Measurements from ENCODE around the gene PHTF1.

PHTF1 gene

DNA sequence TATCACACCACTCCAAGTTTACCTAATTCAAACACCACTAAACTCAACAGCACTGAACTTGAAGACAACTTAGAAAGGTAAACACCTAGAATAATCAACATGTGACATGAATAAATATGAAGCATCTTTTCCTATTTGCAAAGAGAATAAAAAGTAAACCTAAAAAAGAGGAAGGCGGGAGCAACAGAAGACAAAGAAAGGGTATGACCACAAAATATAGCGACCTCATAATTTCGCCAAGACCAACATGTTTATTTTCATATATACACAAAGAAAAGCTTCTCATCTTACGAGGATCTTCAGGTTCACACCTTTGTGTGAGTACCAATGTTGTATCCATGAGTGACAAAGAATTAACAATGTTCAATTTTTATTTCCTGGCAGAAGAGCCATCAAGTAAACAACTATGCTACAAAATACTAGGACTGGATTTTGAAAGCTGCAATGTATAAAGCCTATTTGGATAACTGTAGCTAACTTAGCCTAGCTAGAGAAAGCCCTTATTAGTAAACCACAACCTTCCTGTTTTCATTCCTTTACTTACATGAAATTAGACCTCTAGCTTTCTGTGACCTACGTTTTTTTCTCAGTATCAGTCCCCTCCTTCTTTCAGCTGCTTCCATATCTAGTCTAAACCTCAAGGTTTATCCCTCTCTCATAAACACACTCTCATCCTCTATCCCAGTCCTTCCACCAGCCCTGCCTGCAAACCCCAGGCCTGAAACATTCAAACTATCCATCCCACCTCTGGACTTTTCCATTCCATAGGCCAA is 21.3 kb upstream of the PHTF1 start:
- ATAC-seq (ENCODE audit: low read depth) (no peak), DNase-seq (ENCODE audit: low spot score) (no peak)
- H3K36me3 ChIP-seq (ENCODE audit: low read depth) = peaks cover 17% of the 10 kb centered on the region
- TF ChIP-seq, protein P1, sequence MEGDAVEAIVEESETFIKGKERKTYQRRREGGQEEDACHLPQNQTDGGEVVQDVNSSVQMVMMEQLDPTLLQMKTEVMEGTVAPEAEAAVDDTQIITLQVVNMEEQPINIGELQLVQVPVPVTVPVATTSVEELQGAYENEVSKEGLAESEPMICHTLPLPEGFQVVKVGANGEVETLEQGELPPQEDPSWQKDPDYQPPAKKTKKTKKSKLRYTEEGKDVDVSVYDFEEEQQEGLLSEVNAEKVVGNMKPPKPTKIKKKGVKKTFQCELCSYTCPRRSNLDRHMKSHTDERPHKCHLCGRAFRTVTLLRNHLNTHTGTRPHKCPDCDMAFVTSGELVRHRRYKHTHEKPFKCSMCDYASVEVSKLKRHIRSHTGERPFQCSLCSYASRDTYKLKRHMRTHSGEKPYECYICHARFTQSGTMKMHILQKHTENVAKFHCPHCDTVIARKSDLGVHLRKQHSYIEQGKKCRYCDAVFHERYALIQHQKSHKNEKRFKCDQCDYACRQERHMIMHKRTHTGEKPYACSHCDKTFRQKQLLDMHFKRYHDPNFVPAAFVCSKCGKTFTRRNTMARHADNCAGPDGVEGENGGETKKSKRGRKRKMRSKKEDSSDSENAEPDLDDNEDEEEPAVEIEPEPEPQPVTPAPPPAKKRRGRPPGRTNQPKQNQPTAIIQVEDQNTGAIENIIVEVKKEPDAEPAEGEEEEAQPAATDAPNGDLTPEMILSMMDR (IDR thresholded peaks at IDR 0.05; ENCODE audit: poor library complexity, severe bottlenecking) = no peak
- H3K4me1 ChIP-seq (ENCODE audit: insufficient read depth, poor library complexity, severe bottlenecking) = peaks cover 5% of the 10 kb centered on the region
- no peaks in the 10 kb centered on the region for H3K9me3 ChIP-seq (ENCODE audit: severe bottlenecking)
- H3K27ac ChIP-seq (ENCODE audit: poor library complexity, severe bottlenecking) = no peak overlapping the region
- no peaks in the 10 kb centered on the region for H3K27me3 ChIP-seq (ENCODE audit: insufficient read depth, poor library complexity, severe bottlenecking)
- no peak overlapping the region for H3K4me3 ChIP-seq (ENCODE audit: severe bottlenecking)

DNA sequence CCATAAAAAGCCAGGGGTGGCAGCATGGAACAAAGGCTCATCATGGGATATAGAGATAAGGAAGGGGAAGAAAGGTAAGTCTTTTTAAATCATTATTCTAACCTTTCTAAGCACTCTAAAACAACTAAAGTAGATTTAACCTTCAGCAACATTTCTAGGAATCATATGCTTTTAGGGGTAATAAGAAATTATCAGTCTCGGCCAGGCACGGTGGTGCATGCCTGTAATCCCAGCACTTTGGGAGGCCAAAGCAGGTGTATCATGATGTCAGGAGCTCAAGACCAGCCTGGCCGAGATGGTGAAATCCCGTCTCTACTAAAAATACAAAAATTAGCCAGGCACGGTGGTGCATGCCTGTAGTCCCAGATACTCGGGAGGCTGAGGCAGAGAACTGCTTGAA is 20.3 kb upstream of the PHTF1 start:
- Histone ChIP-seq H3K9me3 (ENCODE audit: severe bottlenecking) (no peaks in the 10 kb centered on the region), H3K36me3 (ENCODE audit: low read depth) (peaks cover 18% of the 10 kb centered on the region), H3K27ac (ENCODE audit: poor library complexity, severe bottlenecking) (no peak overlapping the region), H3K4me1 (ENCODE audit: insufficient read depth, poor library complexity, severe bottlenecking) (peaks cover 5% of the 10 kb centered on the region), H3K27me3 (ENCODE audit: insufficient read depth, poor library complexity, severe bottlenecking) (no peaks in the 10 kb centered on the region), H3K4me3 (ENCODE audit: severe bottlenecking) (no peak overlapping the region)
- no peak for DNase-seq (ENCODE audit: low spot score)
- ATAC-seq (ENCODE audit: low read depth) = no peak
- TF ChIP-seq, protein P1 (IDR thresholded peaks at IDR 0.05; ENCODE audit: poor library complexity, severe bottlenecking) = no peak

DNA sequence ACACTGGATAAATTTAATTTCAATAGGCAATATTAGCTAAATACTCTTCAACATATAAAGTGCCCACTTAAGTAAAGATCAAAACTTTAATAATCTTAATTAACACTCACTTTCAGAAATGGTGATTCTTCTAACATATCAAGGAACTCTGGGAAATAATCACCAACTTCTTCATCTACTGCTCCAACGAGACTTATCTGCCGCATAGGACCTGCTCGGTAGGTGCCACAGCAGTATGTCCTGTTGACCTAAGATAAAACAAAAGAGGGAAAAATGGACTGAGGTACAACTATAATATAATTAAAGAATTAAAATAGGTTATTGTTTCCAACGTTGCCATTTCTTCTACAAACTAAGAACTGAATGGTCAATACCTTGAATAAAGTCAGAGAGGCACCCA is 18.3 kb upstream of the PHTF1 start:
- Histone ChIP-seq H3K4me1 (ENCODE audit: insufficient read depth, poor library complexity, severe bottlenecking) (no peaks in the 10 kb centered on the region), H3K27me3 (ENCODE audit: insufficient read depth, poor library complexity, severe bottlenecking) (no peaks in the 10 kb centered on the region), H3K36me3 (ENCODE audit: low read depth) (peaks cover 28% of the 10 kb centered on the region), H3K27ac (ENCODE audit: poor library complexity, severe bottlenecking) (no peak overlapping the region), H3K4me3 (ENCODE audit: severe bottlenecking) (no peak overlapping the region), H3K9me3 (ENCODE audit: severe bottlenecking) (no peaks in the 10 kb centered on the region)
- ATAC-seq (ENCODE audit: low read depth) = no peak
- TF ChIP-seq, protein P1 (IDR thresholded peaks at IDR 0.05; ENCODE audit: poor library complexity, severe bottlenecking) = no peak
- no peak for DNase-seq (ENCODE audit: low spot score)

DNA sequence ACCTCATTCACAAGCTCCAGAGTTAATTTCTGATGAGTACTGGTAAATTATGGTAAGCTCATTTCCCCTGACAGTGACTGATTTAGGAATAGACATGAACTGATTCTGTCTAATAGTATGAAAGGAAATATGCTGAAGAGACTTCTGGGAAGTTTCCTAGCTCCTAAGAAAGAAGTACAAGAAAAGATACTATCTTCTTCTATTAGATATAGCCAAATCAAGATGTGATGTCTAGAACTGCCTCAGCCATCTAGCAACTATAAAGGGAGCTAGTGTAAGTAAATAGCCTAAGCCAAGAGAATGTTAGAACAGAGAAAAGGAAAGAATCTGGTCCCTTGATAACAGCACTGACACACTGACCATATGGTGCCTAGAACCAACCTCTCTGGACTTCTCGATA is 10.7 kb upstream of the PHTF1 start:
- no peak for DNase-seq (ENCODE audit: low spot score)
- TF ChIP-seq, protein P1 (IDR thresholded peaks at IDR 0.05; ENCODE audit: poor library complexity, severe bottlenecking) = no peak
- H3K9me3 ChIP-seq (ENCODE audit: severe bottlenecking) = no peaks in the 10 kb centered on the region
- no peaks in the 10 kb centered on the region for H3K27me3 ChIP-seq (ENCODE audit: insufficient read depth, poor library complexity, severe bottlenecking)
- ATAC-seq (ENCODE audit: low read depth) = no peak
- no peaks in the 10 kb centered on the region for H3K4me1 ChIP-seq (ENCODE audit: insufficient read depth, poor library complexity, severe bottlenecking)
- peaks cover 47% of the 10 kb centered on the region for H3K36me3 ChIP-seq (ENCODE audit: low read depth)
- no peak overlapping the region for H3K4me3 ChIP-seq (ENCODE audit: severe bottlenecking)
- H3K27ac ChIP-seq (ENCODE audit: poor library complexity, severe bottlenecking) = no peak overlapping the region

DNA sequence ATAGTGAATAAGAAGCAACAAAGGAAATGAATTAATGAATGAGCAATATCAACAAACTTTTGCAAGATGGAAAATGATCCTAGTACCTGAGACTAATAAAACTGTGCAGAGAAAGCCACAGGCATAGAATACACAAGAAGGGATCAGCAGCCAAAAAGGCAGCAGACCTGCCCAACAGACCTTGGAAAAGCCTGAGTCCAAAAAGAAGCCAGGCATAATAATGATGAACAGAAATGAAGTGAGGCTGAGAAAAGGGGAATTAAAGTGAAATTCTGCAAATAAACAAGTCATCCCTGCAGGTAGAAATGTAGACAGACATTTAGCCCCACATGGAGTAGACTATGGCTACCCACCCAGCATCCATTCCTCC is 10.3 kb upstream of the PHTF1 start:
- DNase-seq (ENCODE audit: low spot score) (no peak), ATAC-seq (ENCODE audit: low read depth) (no peak)
- TF ChIP-seq, protein P1 (IDR thresholded peaks at IDR 0.05; ENCODE audit: poor library complexity, severe bottlenecking) = no peak
- H3K36me3 ChIP-seq (ENCODE audit: low read depth) = peaks cover 47% of the 10 kb centered on the region
- H3K4me3 ChIP-seq (ENCODE audit: severe bottlenecking) = no peak overlapping the region
- H3K4me1 ChIP-seq (ENCODE audit: insufficient read depth, poor library complexity, severe bottlenecking) = no peaks in the 10 kb centered on the region
- no peak overlapping the region for H3K27ac ChIP-seq (ENCODE audit: poor library complexity, severe bottlenecking)
- no peaks in the 10 kb centered on the region for H3K9me3 ChIP-seq (ENCODE audit: severe bottlenecking)
- no peaks in the 10 kb centered on the region for H3K27me3 ChIP-seq (ENCODE audit: insufficient read depth, poor library complexity, severe bottlenecking)
